Measurements from ENCODE around the gene CBARP. TPM values are rescaled to one million over a fixed set of nuclear protein-coding genes. Genes with fewer than 3 reads are reported as not detected.

Gene CBARP
- total RNA-seq, 2 donors from 2014 or later, result 0.33 to 0.78 TPM

GRCh38 chr19:1252221-1252820 is 14.5 kb upstream of the CBARP start:
- intact Hi-C loops (cut with DNase I), result no loop called here
- TF ChIP-seq CTCF (IDR thresholded peaks at IDR 0.05) (no peak), POLR2A (IDR thresholded peaks at IDR 0.05) (peak; percentile 21 to 53 (median 39))
- ATAC-seq (peak; percentile 49), DNase-seq (peak; percentile 94 to 98 (median 96))
- WGBS, 2 donors, result 0% methylated on average over 18 to 28 of the region's 30 CpGs
- Histone ChIP-seq H3K27me3 (no peaks in the 10 kb centered on the region), H3K9me3 (no peaks in the 10 kb centered on the region), H3K4me1 (peaks cover 69% of the 10 kb centered on the region), H3K36me3 (replicated peaks in 1 of 2; ENCODE audit: insufficient read depth in 1 of 2, low read depth in 2 of 2) (peaks cover 27 to 28% of the 10 kb centered on the region in 2 donors), H3K27ac (peak overlapping the region; percentile 97 to 100 (median 100)), H3K4me3 (no peak overlapping the region)

GRCh38 chr19:1251330-1252220 is 13.8 kb upstream of the CBARP start:
- H3K36me3 ChIP-seq (replicated peaks in 1 of 2; ENCODE audit: insufficient read depth in 1 of 2, low read depth in 2 of 2), result peaks cover 20 to 23% of the 10 kb centered on the region in 2 donors
- intact Hi-C loops (cut with DNase I), result no loop called here
- ATAC-seq, result no peak

GRCh38 chr19:1250437-1251260 is 12.8 kb upstream of the CBARP start:
- ATAC-seq (no peak), DNase-seq (peak; percentile 65 to 78 (median 70))
- H3K36me3 ChIP-seq (replicated peaks in 1 of 2; ENCODE audit: insufficient read depth in 1 of 2, low read depth in 2 of 2), result peaks cover 13 to 18% of the 10 kb centered on the region in 2 donors
- H3K4me3 ChIP-seq, result peak overlapping the region; percentile 64 to 91
- TF ChIP-seq CTCF (IDR thresholded peaks at IDR 0.05) (no peak), POLR2A (IDR thresholded peaks at IDR 0.05) (peak in 1 of 3 donors; percentile 9)
- 1 to 2% methylated on average over 8 to 71 of the region's 90 CpGs for WGBS, 2 donors
- no peaks in the 10 kb centered on the region for H3K27me3 ChIP-seq
- intact Hi-C loops (cut with DNase I), result no loop called here
- H3K27ac ChIP-seq, result peak overlapping the region; percentile 97 to 100 (median 100)
- no peaks in the 10 kb centered on the region for H3K9me3 ChIP-seq
- H3K4me1 ChIP-seq, result peaks cover 70% of the 10 kb centered on the region

More at GRCh38 chr19:1251330-1252220, 13.8 kb upstream of the CBARP start:
- Histone ChIP-seq H3K27me3 (no peaks in the 10 kb centered on the region), H3K4me3 (peak overlapping the region; percentile 64 to 91), H3K9me3 (no peaks in the 10 kb centered on the region), H3K4me1 (peaks cover 68% of the 10 kb centered on the region), H3K27ac (peak overlapping the region; percentile 97 to 100 (median 100))
- DNase-seq, result peak; percentile 76 to 90 (median 86)
- 0 to 1% methylated on average over 5 to 40 of the region's 41 CpGs for WGBS, 2 donors
- TF ChIP-seq CTCF (IDR thresholded peaks at IDR 0.05), result no peak
- peak; percentile 47 to 56 (median 51) for TF ChIP-seq POLR2A (IDR thresholded peaks at IDR 0.05)

- H3K9me3 ChIP-seq, result no peaks in the 10 kb centered on the region
- DNase-seq (no peak), ATAC-seq (no peak)
- H3K4me3 ChIP-seq, result peak overlapping the region; percentile 91 to 93
- H3K27ac ChIP-seq, result peak overlapping the region; percentile 97 to 100 (median 100)
- H3K36me3 ChIP-seq (replicated peaks in 1 of 2; ENCODE audit: insufficient read depth in 1 of 2, low read depth in 2 of 2), result peaks cover 6 to 11% of the 10 kb centered on the region in 2 donors
- no peaks in the 10 kb centered on the region for H3K27me3 ChIP-seq
- 1% methylated on average over 63 of the region's 67 CpGs; no CpG with 5 or more reads in 1 of the 2 donors for WGBS, 2 donors
- no peak for TF ChIP-seq CTCF (IDR thresholded peaks at IDR 0.05)
- no peak for TF ChIP-seq POLR2A (IDR thresholded peaks at IDR 0.05)
- peaks cover 70% of the 10 kb centered on the region for H3K4me1 ChIP-seq
- intact Hi-C loops (cut with DNase I), result no loop called here
Observed at GRCh38 chr19:1249990-1250436, 12.2 kb upstream of the CBARP start.
